Esophagus (tissue), 2 donors: ENCODE measurements around the gene LLPH. TPM values are rescaled to one million over a fixed set of nuclear protein-coding genes. Genes with fewer than 3 reads are reported as not detected.
"Not testable (repeated sequence)": the region's sequence is repeated elsewhere in the genome, so short reads cannot be mapped to it uniquely, and the experiment has no call there.

Experiments
- H3K27ac ChIP-seq, 2 donors: one replicate each; pipeline ENCODE4 v1.5.1; 2013; ENCODE audit warnings: low read depth in 2 of 2, mild to moderate bottlenecking in 2 of 2, inconsistent platforms in 1 of 2, low read length in 1 of 2, moderate library complexity in 1 of 2
- H3K27me3 ChIP-seq, 2 donors: one replicate each; pipeline ENCODE4 v1.6.1; 2013; ENCODE audit warnings: low read length in 2 of 2, control low read depth in 1 of 2, mild to moderate bottlenecking in 1 of 2; ENCODE audit not compliant: insufficient read depth in 2 of 2, control insufficient read depth in 1 of 2
- H3K36me3 ChIP-seq, 2 donors: one replicate each; pipeline ENCODE4 v1.6.1; 2013; ENCODE audit warnings: low read length in 1 of 2; ENCODE audit not compliant: control insufficient read depth in 2 of 2, insufficient read depth in 2 of 2
- H3K4me1 ChIP-seq, 2 donors: one replicate each; pipeline ENCODE4 v1.6.1; 2013; ENCODE audit warnings: low read length in 1 of 2; ENCODE audit not compliant: control insufficient read depth in 2 of 2, insufficient read depth in 2 of 2
- H3K4me3 ChIP-seq, 2 donors: one replicate each; pipeline ENCODE4 v1.5.1; 2013; ENCODE audit warnings: low read length in 2 of 2, mild to moderate bottlenecking in 2 of 2, low read depth in 1 of 2, moderate library complexity in 1 of 2
- H3K9me3 ChIP-seq, 2 donors: one replicate each; pipeline ENCODE4 v1.6.1; 2013; ENCODE audit warnings: mild to moderate bottlenecking in 2 of 2, low read depth in 1 of 2, low read length in 1 of 2, moderate library complexity in 1 of 2; ENCODE audit not compliant: control insufficient read depth in 2 of 2, insufficient read depth in 1 of 2
- WGBS, 2 donors: extraction: QIAGEN DNeasy Blood & Tissue Kit; methylation state at CpG; one replicate each; pipeline ENCODE4 v1.1.7; 2013; 5-methylcytosine and 5-hydroxymethylcytosine counted together
- polyA plus RNA-seq, 2 donors: library from polyadenylated mRNA; stranded (reverse); fragments of 200-250 nt; gene quantifications; one replicate each; pipeline ENCODE4 v1.2.3, GENCODE V29; 2013
- donor health status: healthy with polysubstance abuse.
- donor health status: Bipolar disorder and iron deficiency.

The LLPH gene
- 10 to 100 TPM in 1 of 2 donors, 1 to 10 TPM in 1; 6.3 to 17.6 TPM for polyA plus RNA-seq

DNA sequence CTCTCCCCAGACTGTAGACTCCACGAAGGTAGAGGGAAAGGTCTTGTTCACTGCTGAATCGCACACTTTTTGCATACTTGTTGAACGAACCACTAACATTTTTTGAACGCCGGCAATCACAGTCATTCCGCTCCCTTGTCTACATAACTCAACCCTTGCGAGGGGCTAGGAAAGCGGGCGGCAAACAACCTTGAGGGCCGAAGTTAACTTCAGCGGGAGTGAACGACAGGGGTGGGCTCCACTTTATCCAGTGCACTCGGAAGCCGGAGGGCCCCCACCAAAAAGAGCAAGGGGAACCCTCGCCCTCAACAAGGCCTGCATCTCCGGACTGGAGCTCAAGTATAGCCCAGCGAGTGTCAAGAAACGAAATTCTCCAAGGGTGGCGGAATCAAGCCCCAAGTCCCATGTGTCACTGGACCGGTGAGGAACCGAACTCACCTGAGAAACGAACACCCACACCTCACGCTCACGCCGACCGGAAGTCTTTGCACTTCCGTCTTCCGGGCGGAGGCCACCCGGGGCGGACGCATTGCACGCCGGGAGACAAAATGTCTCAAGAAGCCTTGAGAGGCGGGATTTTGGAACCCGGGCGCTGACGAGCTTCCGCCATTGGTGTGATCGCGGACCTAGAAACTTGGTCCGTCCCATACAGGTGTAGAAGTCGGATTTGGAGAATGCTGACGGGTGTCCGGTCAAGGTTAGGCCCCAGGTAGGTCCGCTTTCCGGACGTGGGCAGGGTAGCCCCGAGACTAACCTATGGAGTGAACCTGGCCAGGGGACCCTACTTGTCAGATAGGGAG is at the start of gene LLPH:
LLPH (minus strand) TSS at position 484 of the 800 bp plus-strand sequence. CDS start 1,644 bp downstream, outside the sequence.
- Histone ChIP-seq H3K27me3 (no peaks in the 10 kb centered on the region), H3K27ac (peak within 1 kb of the TSS; percentile 64 to 91), H3K4me1 (no peaks in the 10 kb centered on the region), H3K9me3 (no peaks in the 10 kb centered on the region), H3K36me3 (peaks cover 2 to 4% of the 10 kb centered on the region in 2 donors), H3K4me3 (peak within 1 kb of the TSS; percentile 85 to 100)
- WGBS, 2 donors = 0% methylated on average over 49 of the region's 49 CpGs

DNA sequence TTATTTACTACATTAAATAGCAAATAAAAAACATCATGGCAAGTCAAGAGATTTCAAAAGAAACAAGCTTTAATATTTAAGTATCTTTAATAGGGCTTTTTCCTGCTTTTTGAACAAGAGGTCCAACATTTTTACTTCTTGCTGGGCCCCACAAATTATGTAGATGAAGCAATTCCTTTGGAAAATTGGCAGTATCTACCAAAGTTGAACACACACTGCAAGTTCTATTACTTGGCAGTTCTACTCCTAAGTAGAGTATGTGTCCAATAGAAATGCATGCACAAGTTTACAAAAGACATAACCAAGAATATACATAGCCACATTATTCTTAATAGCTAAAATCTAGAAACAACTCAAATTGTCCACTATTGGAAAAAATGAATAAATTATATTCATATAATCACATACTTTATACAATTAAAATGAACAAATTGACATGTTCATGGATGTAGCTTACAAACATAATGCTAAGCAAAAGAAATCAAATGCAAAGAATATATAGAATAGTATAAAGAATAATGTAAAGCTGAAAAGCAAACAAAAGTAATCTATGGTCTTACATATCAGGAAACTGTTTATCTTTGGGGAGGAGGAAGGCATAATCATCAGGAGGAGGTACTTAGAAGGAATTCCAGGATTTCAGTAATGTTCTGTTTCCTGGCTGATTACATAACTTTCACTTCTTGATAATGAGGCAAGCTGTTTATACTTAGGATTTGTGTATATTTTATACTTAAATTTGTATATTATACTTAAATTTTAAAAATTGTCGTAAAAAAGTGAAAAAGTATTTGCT is 45.8 kb upstream of the LLPH start:
- Histone ChIP-seq H3K27ac (no peak overlapping the region), H3K9me3 (no peaks in the 10 kb centered on the region), H3K36me3 (no peaks in the 10 kb centered on the region), H3K4me1 (no peaks in the 10 kb centered on the region), H3K27me3 (no peaks in the 10 kb centered on the region), H3K4me3 (no peak overlapping the region)
- 24 to 43% methylated on average over 1 of the region's 1 CpG for WGBS, 2 donors

DNA sequence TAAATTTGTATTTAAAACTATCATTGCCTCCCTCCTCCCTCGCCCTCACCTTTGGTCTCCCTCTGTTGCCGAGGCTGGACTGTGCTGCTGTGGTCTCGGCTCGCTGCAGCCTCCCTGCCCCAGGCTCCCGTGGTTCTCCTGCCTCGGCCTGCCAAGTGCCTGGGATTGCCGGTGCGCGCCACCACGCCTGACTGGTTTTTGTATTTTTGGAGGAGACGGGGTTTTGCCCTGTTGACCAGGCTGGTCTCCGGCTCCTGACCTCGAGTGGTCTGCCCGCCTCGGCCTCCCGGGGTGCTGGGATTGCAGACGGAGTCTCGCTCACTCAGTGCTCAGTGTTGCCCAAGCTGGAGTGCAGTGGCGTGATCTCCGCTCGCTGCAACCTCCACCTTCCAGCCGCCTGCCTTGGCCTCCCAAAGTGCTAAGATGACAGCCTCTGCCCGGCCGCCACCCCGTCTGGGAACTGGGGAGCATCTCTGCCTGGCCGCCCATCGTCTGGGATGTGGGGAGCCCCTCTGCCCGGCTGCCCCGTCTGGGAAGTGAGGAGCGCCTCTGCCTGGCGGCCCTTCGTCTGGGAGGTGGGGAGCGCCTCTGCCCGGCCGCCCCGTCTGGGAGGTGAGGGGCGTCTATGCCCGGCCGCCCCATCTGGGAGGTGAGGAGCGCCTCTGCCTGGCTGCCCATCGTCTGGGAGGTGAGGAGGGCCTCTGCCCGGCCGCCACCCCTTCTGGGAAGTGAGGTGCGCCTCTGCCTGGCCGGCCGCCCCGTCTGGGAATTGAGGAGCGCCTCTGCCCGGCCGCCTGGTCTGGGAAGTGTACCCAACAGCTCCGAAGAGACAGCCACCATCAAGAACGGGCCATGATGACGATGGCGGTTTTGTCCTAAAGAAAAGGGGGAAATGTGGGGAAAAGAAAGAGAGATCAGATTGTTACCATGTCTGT is 44.1 kb upstream of the LLPH start:
- not testable (repeated sequence) for H3K27me3 ChIP-seq, H3K9me3 ChIP-seq, H3K27ac ChIP-seq, H3K36me3 ChIP-seq, H3K4me1 ChIP-seq, H3K4me3 ChIP-seq
- WGBS, 2 donors = 95 to 96% methylated on average over 44 to 54 of the region's 54 CpGs

- WGBS, 2 donors = 94 to 97% methylated on average over 3 of the region's 3 CpGs
- no peak overlapping the region for H3K4me3 ChIP-seq
- peak overlapping the region in 1 of 2 donors; percentile 27 for H3K27ac ChIP-seq
- no peaks in the 10 kb centered on the region for H3K36me3 ChIP-seq
- no peaks in the 10 kb centered on the region for H3K4me1 ChIP-seq
- no peaks in the 10 kb centered on the region for H3K27me3 ChIP-seq
- no peaks in the 10 kb centered on the region for H3K9me3 ChIP-seq
These were observed 40.1 kb upstream of the LLPH start for GRCh38 chr12:66170606-66171005.

- H3K4me3 ChIP-seq = peak within 1 kb of the TSS; percentile 86 to 92
- 0% methylated on average over 65 to 67 of the region's 67 CpGs for WGBS, 2 donors
- no peaks in the 10 kb centered on the region for H3K9me3 ChIP-seq
- no peaks in the 10 kb centered on the region for H3K36me3 ChIP-seq
- H3K27me3 ChIP-seq = no peaks in the 10 kb centered on the region
- H3K27ac ChIP-seq = peak within 1 kb of the TSS; percentile 99 to 100
- no peaks in the 10 kb centered on the region for H3K4me1 ChIP-seq
These were observed 38.9 kb upstream of the LLPH start, which contains the start of gene TMBIM4 for GRCh38 chr12:66169221-66170170. Gene TMBIM4 (minus strand): TSS chr12:66169996. CDS start chr12:66169951, 45 bp downstream.

GRCh38 chr12:66168410-66168809 is 37.9 kb upstream of the LLPH start:
- WGBS, 2 donors = 69 to 74% methylated on average over 8 of the region's 8 CpGs
- no peaks in the 10 kb centered on the region for H3K4me1 ChIP-seq
- peak overlapping the region in 1 of 2 donors; percentile 92 for H3K4me3 ChIP-seq
- H3K27ac ChIP-seq = peak overlapping the region in 1 of 2 donors; percentile 3
- no peaks in the 10 kb centered on the region for H3K36me3 ChIP-seq
- H3K27me3 ChIP-seq = no peaks in the 10 kb centered on the region
- H3K9me3 ChIP-seq = no peaks in the 10 kb centered on the region

DNA sequence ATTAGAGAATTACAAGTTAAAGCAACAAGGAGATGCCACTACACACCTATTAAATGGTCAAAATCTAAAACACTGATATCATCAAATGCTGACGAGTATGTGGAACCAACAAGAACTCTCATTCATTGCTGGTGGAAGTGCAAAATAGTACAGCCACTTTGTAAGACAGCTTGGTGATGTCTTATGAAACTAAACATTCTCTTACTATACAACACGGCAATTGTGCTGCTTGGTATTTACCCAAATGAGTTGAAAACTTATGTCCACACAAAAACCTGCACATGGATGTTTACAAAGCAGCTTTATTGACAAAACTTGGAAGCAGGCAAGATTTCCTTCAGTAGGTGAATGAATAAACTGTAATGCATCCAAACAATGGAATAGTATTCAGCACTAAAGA is 36.0 kb upstream of the LLPH start:
- H3K4me3 ChIP-seq = no peak overlapping the region
- no peaks in the 10 kb centered on the region for H3K27me3 ChIP-seq
- no peaks in the 10 kb centered on the region for H3K9me3 ChIP-seq
- no peaks in the 10 kb centered on the region for H3K36me3 ChIP-seq
- H3K27ac ChIP-seq = no peak overlapping the region
- WGBS, 2 donors = 90 to 93% methylated on average over 2 of the region's 2 CpGs
- H3K4me1 ChIP-seq = no peaks in the 10 kb centered on the region

DNA sequence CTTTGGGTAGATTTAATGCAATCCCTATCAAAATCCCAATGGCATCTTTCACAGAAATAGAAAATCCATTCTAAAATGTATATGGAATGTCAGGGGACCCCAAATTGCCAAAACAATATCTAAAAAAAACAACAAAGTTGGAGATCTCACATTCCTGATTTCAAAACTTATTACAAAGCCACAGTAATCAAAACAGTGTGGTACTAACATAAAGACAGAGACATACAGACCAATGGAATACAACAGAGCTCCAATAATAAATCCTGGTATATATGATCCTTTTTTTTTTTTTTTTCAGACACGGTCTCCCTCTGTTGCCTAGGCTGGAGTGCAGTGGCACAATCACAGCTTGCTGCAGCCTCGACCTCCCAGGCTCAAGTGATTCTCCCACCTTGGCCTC is 34.6 kb upstream of the LLPH start:
- 98 to 100% methylated on average over 2 of the region's 2 CpGs for WGBS, 2 donors
- Histone ChIP-seq H3K4me1 (peaks cover 0 to 3% of the 10 kb centered on the region in 2 donors), H3K27ac (no peak overlapping the region), H3K9me3 (peaks cover 0 to 3% of the 10 kb centered on the region in 2 donors), H3K36me3 (peaks cover 0 to 4% of the 10 kb centered on the region in 2 donors), H3K27me3 (no peaks in the 10 kb centered on the region), H3K4me3 (no peak overlapping the region)
